ENCODE results near the gene RENBP. TPM values are rescaled to one million over a fixed set of nuclear protein-coding genes. Genes with fewer than 3 reads are reported as not detected.

Gene RENBP
- total RNA-seq, 1 donor from 2014 or later = 2.5 TPM

GRCh38 chrX:153969904-153970356, 25.5 kb upstream of the RENBP start:
- peak overlapping the region; percentile 87 for H3K27ac Mint-ChIP-seq
- H3K4me1 Mint-ChIP-seq (ENCODE audit: low read depth) = peaks cover 38% of the 10 kb centered on the region
- TF ChIP-seq CTCF (IDR thresholded peaks at IDR 0.05; ENCODE audit: unreplicated experiment) = no peak
- H3K9me3 Mint-ChIP-seq (ENCODE audit: low read depth) = no peaks in the 10 kb centered on the region
- H3K27me3 Mint-ChIP-seq = no peaks in the 10 kb centered on the region
- H3K4me3 Mint-ChIP-seq (ENCODE audit: low read depth) = peak overlapping the region; percentile 100
- H3K36me3 Mint-ChIP-seq (ENCODE audit: insufficient read depth) = no peaks in the 10 kb centered on the region
- no peak for DNase-seq (ENCODE audit: low spot score, unreplicated experiment)

DNA sequence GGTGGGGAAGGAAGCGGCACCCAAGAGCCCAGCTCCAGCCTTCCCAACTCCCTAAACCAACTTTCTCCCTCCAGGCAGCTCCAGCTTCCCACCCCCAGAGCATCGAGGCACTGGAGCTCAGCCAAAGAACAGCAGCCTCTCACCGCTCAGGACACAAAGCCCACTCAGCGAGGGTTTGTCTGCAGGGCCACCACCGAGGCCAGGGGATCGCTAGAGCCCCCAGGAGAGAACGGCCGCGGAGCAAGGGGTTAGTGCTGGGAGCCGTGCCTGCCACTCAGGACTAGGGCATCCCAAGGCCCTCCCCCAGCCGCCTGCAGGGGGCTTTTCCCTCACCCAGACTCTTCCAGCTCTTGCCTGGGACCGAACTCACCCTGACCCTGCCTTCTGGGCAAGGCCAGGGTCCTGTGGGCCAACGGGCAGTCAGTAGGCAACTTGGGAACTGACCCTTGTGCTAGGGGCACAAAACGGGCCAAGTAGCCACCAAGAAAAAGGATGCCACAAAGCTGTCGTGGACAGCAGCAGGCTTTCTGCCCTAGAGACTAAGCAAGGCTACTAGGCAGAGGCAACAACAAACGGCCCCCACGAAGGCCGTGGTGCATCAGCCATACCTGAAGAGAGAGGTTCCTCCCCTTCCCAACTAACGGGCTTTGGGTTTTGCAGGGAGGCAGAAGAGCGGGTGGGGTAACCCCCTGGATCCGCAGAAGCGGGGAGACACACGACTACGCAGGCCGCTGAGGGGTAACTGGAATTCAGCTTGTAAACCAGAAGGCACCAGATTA, 24.9 kb upstream of the RENBP start:
- Mint-ChIP-seq H3K27ac (peak overlapping the region; percentile 87), H3K4me3 (ENCODE audit: low read depth) (peak overlapping the region; percentile 100), H3K27me3 (no peaks in the 10 kb centered on the region), H3K36me3 (ENCODE audit: insufficient read depth) (no peaks in the 10 kb centered on the region), H3K9me3 (ENCODE audit: low read depth) (no peaks in the 10 kb centered on the region), H3K4me1 (ENCODE audit: low read depth) (peaks cover 34% of the 10 kb centered on the region)
- peak; percentile 15 for TF ChIP-seq CTCF (IDR thresholded peaks at IDR 0.05; ENCODE audit: unreplicated experiment)
- no peak for DNase-seq (ENCODE audit: low spot score, unreplicated experiment)

DNA sequence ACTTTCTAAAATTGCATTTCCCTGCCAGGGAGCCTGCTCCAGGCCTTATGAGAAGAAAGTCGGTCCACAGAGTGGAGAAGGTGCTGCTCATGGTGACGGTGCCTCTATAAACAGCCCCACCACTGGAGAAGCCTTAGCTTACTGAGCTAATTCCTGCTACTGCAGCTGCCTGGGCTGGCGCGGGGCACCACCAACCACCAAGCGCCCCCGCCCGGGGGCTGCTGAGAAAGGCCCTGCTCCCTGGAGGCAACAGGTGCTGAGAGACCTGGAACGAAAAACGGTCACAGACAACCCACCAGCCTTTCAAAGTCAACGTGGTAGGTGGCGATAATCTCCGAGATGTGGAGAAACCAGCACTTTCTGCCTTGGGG, 24.3 kb upstream of the RENBP start:
- H3K4me1 Mint-ChIP-seq (ENCODE audit: low read depth) = peaks cover 30% of the 10 kb centered on the region
- H3K9me3 Mint-ChIP-seq (ENCODE audit: low read depth) = no peaks in the 10 kb centered on the region
- H3K4me3 Mint-ChIP-seq (ENCODE audit: low read depth) = peak overlapping the region; percentile 100
- no peaks in the 10 kb centered on the region for H3K27me3 Mint-ChIP-seq
- H3K27ac Mint-ChIP-seq = peak overlapping the region; percentile 87
- TF ChIP-seq CTCF (IDR thresholded peaks at IDR 0.05; ENCODE audit: unreplicated experiment) = peak; percentile 20
- no peaks in the 10 kb centered on the region for H3K36me3 Mint-ChIP-seq (ENCODE audit: insufficient read depth)
- DNase-seq (ENCODE audit: low spot score, unreplicated experiment) = no peak

GRCh38 chrX:153968255-153968654, 23.8 kb upstream of the RENBP start:
- TF ChIP-seq CTCF (IDR thresholded peaks at IDR 0.05; ENCODE audit: unreplicated experiment) = no peak
- no peaks in the 10 kb centered on the region for H3K27me3 Mint-ChIP-seq
- H3K4me3 Mint-ChIP-seq (ENCODE audit: low read depth) = peak overlapping the region; percentile 100
- DNase-seq (ENCODE audit: low spot score, unreplicated experiment) = no peak
- peaks cover 26% of the 10 kb centered on the region for H3K4me1 Mint-ChIP-seq (ENCODE audit: low read depth)
- H3K9me3 Mint-ChIP-seq (ENCODE audit: low read depth) = no peaks in the 10 kb centered on the region
- H3K36me3 Mint-ChIP-seq (ENCODE audit: insufficient read depth) = no peaks in the 10 kb centered on the region
- peak overlapping the region; percentile 80 for H3K27ac Mint-ChIP-seq

DNA sequence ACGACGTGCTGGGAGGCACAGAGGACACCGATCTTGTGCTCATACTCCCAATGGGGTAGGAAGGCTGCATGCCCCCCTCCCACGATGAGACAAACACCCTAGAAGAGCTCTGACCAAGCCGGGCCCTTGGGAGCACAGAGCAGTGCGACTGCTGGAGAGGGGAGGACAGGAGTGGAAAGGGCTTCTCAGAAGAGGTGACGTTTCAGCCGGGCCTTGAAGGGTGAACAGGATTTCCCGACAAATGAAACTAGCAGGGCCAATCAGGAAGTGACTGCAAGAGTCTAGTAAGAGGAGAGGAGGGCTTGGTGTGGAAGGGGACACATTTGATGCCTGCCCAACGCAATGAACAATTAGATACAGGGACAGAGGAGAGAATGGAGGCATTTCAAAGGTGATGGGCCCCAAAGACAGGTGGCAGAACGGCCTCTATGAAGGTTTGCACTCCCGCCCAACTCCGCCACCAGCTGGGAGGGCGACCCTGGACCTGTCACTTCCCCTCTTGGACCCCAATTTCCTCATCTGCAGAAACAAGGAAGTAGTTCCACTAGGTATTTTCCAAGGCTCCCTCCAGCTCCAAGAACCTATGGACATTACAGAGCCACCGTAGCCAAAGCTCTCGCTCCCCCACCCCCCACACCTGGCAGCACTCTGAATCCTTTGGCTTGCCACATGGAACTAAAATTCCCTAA, 23.2 kb upstream of the RENBP start:
- no peak for DNase-seq (ENCODE audit: low spot score, unreplicated experiment)
- H3K27me3 Mint-ChIP-seq = no peaks in the 10 kb centered on the region
- H3K4me3 Mint-ChIP-seq (ENCODE audit: low read depth) = peak overlapping the region; percentile 100
- H3K9me3 Mint-ChIP-seq (ENCODE audit: low read depth) = no peaks in the 10 kb centered on the region
- H3K4me1 Mint-ChIP-seq (ENCODE audit: low read depth) = peaks cover 22% of the 10 kb centered on the region
- H3K36me3 Mint-ChIP-seq (ENCODE audit: insufficient read depth) = peaks cover 2% of the 10 kb centered on the region
- TF ChIP-seq CTCF (IDR thresholded peaks at IDR 0.05; ENCODE audit: unreplicated experiment) = no peak
- no peak overlapping the region for H3K27ac Mint-ChIP-seq

Data from progenitor cell of endocrine pancreas (in vitro differentiated cells).